A673 (cell line): ENCODE measurements around the gene PARVA. TPM values are rescaled to one million over a fixed set of nuclear protein-coding genes. Genes with fewer than 3 reads are reported as not detected.
"Not testable (repeated sequence)": the region's sequence is repeated elsewhere in the genome, so short reads cannot be mapped to it uniquely, and the experiment has no call there.

Source experiments
- BruUV-seq: library from RNA; stranded (reverse); fragments of 400-500 nt; replicated peaks from 2 replicates; lab custom pipeline; 2021; lab: Mats Ljungman, UMichigan
- CTCF ChIA-PET: fragments of 300-600 bp; sonication (Branson Sonifier 250); formaldehyde crosslinking; loops from one replicate; lab custom pipeline; 2022; ENCODE audit warnings: antibody characterized with exemption; lab: Charles Lee
- POLR2A ChIA-PET: fragments of 300-600 bp; sonication (Branson Sonifier 250); formaldehyde crosslinking; loops from one replicate; lab custom pipeline; 2022; ENCODE audit warnings: antibody characterized with exemption; ENCODE audit not compliant: low non-redundant PET; lab: Charles Lee
- DNase-seq: peaks from one replicate; pipeline ENCODE4 v3.0.0-alpha.2; 2015; ENCODE audit warnings: low spot score
- H3K27ac ChIP-seq: fragments of 200-600 bp; sonication (generic); 2 replicates; pipeline ENCODE4 v1.5.1; 2016; ENCODE audit warnings: mixed run types, low read depth, mild to moderate bottlenecking, mixed read lengths, antibody characterized with exemption, low read length; ENCODE audit not compliant: poor library complexity, severe bottlenecking
- H3K27me3 ChIP-seq: fragments of 200-600 bp; sonication (generic); replicated peaks from 2 replicates; pipeline ENCODE4 v1.6.1; 2017; ENCODE audit warnings: mixed run types, low read depth, mild to moderate bottlenecking, mixed read lengths, antibody characterized with exemption, low read length; ENCODE audit not compliant: insufficient read depth, poor library complexity
- H3K36me3 ChIP-seq: fragments of 200-600 bp; sonication (generic); 2 replicates; pipeline ENCODE4 v1.6.1; 2016; ENCODE audit warnings: mixed run types, mild to moderate bottlenecking, mixed read lengths, antibody characterized with exemption, low read length; ENCODE audit not compliant: insufficient read depth, poor library complexity, severe bottlenecking
- H3K4me1 ChIP-seq: fragments of 200-600 bp; sonication (generic); 2 replicates; pipeline ENCODE4 v1.6.1; 2017; ENCODE audit warnings: mixed run types, mild to moderate bottlenecking, mixed read lengths, antibody characterized with exemption, low read length; ENCODE audit not compliant: insufficient read depth, poor library complexity, severe bottlenecking
- H3K4me3 ChIP-seq: fragments of 200-600 bp; sonication (generic); 2 replicates; pipeline ENCODE4 v1.5.1; 2016; ENCODE audit warnings: low read depth, mixed run types, mild to moderate bottlenecking, mixed read lengths, low read length; ENCODE audit not compliant: poor library complexity, severe bottlenecking
- H3K9me3 ChIP-seq: fragments of 200-600 bp; sonication (generic); 2 replicates; pipeline ENCODE4 v1.6.1; 2016; ENCODE audit warnings: mixed run types, low read depth, mild to moderate bottlenecking, mixed read lengths, antibody characterized with exemption, low read length; ENCODE audit not compliant: poor library complexity, severe bottlenecking
- EZH2 ChIP-seq: fragments of 200-600 bp; sonication (generic); IDR thresholded peaks from 2 replicates; pipeline ENCODE4 v1.6.1; 2017; ENCODE audit warnings: borderline replicate concordance, low read depth, mild to moderate bottlenecking, mixed read lengths, antibody characterized with exemption, low read length; ENCODE audit not compliant: poor library complexity, severe bottlenecking
- intact Hi-C: fragments of 100-400 bp; cut with micrococcal nuclease; formaldehyde crosslinking; loops from one replicate; pipeline ENCODE4 v1.10.0; 2022; ENCODE audit not compliant: unreplicated experiment
- total RNA-seq: library from RNA; stranded (reverse); gene quantifications from 2 replicates; pipeline ENCODE4 v1.2.3, GENCODE V29; 2021
- TF ChIP-seq, protein P1 (sequence below): fragments of 300-800, 200-600 bp; sonication (generic); conservative IDR thresholded peaks from 2 replicates; pipeline ENCODE4 v1.5.1; 2017; ENCODE audit warnings: low read depth, mild to moderate bottlenecking, antibody characterized with exemption, low read length, moderate library complexity, mixed read lengths

PARVA gene
- total RNA-seq, 1 experiment from 2014 or later, result 15.2 TPM

DNA sequence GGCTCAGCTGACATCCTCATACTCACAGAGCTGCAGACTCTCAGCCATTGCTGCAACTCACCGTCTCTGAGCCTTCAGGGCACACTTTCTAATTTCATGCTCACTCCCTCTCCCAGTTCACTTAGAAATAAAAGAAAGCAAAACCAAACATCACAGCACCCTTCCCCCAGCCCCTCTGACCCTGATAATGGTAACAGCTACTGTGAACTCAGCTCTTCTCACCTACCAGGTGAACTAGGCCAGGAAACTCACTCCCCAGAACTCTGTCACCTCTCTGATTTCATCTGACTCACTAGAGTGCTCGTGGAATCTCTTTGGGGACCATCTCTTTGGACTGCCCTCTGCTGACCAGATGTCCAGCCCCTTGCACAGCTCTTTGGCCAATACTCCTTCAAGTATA is 14.5 kb upstream of the PARVA start:
- intact Hi-C loops, result no loop called here
- H3K4me3 ChIP-seq, result no peak overlapping the region
- H3K4me1 ChIP-seq, result no peaks in the 10 kb centered on the region
- ChIA-PET CTCF (no interaction called here), POLR2A (interaction anchor here (0.6 kb wide), 1 partner anchor 914 kb away, joined by 3 read pairs; no protein-coding TSS in a partner anchor)
- no peak overlapping the region for H3K27ac ChIP-seq
- no peaks in the 10 kb centered on the region for H3K9me3 ChIP-seq
- no peak for TF ChIP-seq EZH2
- H3K27me3 ChIP-seq, result peaks cover 5% of the 10 kb centered on the region
- H3K36me3 ChIP-seq, result no peaks in the 10 kb centered on the region
- DNase-seq, result no peak
- BruUV-seq, result no TSS peak

DNA sequence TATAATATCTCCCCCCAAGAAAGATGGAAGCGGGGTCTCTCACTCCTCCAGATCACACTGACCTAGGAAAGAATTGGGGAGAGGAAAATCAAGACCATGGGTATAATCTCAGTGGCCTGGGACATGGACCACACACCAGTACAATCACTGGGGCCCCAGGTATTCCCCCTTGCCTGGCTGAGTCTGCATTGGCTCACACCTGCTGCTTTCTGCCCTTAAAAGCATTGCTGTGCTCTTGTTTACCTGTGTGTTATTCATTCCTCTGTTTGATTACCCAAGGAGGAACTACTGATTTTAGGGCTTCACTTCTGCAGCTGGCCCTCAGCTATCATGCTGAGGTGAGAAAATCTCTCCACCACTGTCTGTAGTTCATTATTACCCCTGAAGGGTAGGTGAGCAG is 14.0 kb upstream of the PARVA start:
- no peaks in the 10 kb centered on the region for H3K9me3 ChIP-seq
- BruUV-seq, result no TSS peak
- H3K27ac ChIP-seq, result no peak overlapping the region
- peaks cover 5% of the 10 kb centered on the region for H3K27me3 ChIP-seq
- DNase-seq, result no peak
- ChIA-PET POLR2A (no interaction called here), CTCF (no interaction called here)
- TF ChIP-seq EZH2, result no peak
- TF ChIP-seq, protein P1, sequence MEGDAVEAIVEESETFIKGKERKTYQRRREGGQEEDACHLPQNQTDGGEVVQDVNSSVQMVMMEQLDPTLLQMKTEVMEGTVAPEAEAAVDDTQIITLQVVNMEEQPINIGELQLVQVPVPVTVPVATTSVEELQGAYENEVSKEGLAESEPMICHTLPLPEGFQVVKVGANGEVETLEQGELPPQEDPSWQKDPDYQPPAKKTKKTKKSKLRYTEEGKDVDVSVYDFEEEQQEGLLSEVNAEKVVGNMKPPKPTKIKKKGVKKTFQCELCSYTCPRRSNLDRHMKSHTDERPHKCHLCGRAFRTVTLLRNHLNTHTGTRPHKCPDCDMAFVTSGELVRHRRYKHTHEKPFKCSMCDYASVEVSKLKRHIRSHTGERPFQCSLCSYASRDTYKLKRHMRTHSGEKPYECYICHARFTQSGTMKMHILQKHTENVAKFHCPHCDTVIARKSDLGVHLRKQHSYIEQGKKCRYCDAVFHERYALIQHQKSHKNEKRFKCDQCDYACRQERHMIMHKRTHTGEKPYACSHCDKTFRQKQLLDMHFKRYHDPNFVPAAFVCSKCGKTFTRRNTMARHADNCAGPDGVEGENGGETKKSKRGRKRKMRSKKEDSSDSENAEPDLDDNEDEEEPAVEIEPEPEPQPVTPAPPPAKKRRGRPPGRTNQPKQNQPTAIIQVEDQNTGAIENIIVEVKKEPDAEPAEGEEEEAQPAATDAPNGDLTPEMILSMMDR, result no peak
- intact Hi-C loops, result no loop called here
- H3K4me1 ChIP-seq, result no peaks in the 10 kb centered on the region
- H3K4me3 ChIP-seq, result no peak overlapping the region
- H3K36me3 ChIP-seq, result no peaks in the 10 kb centered on the region

DNA sequence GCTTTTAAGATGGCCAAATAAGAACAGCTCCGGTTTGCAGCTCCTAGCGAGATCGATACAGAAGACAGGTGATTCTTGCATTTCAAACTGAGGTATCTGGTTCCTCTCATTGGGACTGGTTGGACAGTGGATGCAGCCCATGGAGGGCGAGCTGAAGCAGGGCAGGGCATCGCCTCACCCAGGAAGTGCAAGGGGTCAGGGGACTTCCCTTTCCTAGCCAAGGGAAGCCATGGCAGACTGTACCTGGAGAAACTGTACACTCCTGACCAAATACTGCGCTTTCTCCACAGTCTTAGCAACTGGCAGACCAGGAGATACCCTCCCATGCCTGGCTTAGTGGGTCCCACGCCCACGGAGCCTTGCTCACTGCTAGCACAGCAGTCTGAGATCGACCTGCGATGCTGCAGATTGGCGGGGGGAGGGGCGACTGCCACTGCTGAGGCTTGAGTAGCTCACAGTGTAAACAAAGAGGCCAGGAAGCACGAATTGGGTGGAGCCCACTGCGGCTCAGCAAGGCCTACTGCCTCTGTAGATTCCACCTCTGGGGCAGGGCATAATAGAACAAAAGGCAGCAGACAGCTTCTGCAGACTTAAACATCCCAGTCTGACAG is 11.3 kb upstream of the PARVA start:
- H3K27ac ChIP-seq, intact Hi-C loops, CTCF ChIA-PET, H3K4me3 ChIP-seq, H3K27me3 ChIP-seq, POLR2A ChIA-PET, BruUV-seq, DNase-seq, H3K36me3 ChIP-seq, H3K4me1 ChIP-seq, H3K9me3 ChIP-seq: not testable (repeated sequence)

DNA sequence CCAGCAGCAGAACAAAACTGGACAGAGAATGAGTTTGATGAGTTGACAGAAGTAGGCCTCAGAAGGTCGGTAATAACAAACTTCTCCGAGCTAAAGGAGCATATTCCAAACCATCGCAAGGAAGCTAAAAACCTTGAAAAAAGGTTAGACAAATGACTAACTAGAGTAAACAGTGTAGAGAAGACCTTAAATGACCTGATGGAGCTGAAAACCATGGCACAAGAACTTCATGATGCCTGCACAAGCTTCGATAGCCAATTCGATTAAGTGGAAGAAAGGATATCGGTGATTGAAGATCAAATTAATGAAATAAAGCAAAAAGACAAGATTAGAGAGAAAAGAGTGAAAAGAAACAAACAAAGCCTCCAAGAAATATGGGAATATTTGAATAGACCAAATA is 10.3 kb upstream of the PARVA start:
- CTCF ChIA-PET, H3K4me1 ChIP-seq, H3K9me3 ChIP-seq, H3K4me3 ChIP-seq, DNase-seq, H3K27me3 ChIP-seq, H3K27ac ChIP-seq, intact Hi-C loops, POLR2A ChIA-PET, BruUV-seq, H3K36me3 ChIP-seq: not testable (repeated sequence)

DNA sequence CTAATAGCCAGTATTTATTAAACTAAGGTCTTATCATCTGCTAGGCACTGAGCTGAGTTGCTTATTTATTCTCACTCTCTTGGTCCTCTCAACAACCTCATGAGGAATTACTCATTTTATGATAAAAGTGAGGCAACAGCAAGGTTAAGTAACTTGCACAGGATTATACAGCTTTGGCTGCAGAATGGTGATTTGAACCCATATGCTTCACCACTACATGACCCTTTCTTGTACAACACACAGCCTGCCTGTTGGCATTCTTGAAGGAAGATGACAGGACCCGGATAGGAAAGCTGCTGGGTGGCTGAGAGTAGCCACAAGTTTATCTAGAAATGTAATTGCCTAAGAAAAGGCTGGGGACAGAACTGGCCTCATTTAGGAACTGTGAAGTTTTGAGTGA is 5.3 kb upstream of the PARVA start:
- intact Hi-C loops, result no loop called here

More for the DNA sequence above, 5.3 kb upstream of the PARVA start:
- Histone ChIP-seq H3K27ac (no peak overlapping the region), H3K4me3 (no peak overlapping the region), H3K36me3 (no peaks in the 10 kb centered on the region), H3K27me3 (no peaks in the 10 kb centered on the region), H3K9me3 (no peaks in the 10 kb centered on the region), H3K4me1 (no peaks in the 10 kb centered on the region)
- BruUV-seq, result no TSS peak
- DNase-seq, result no peak
- TF ChIP-seq EZH2, result no peak
- TF ChIP-seq, protein P1, result no peak
- ChIA-PET CTCF (no interaction called here), POLR2A (no interaction called here)
